ENCODE measurements around the gene EFNA3.
A peak's percentile ranks its signal among the peaks of the same experiment; 100 is the strongest.
"Not testable (repeated sequence)": the region's sequence is repeated elsewhere in the genome, so short reads cannot be mapped to it uniquely, and the experiment has no call there.

Gene EFNA3

GRCh38 chr1:155117610-155118009 lies 39.0 kb downstream of the EFNA3 start:
- no peak for DNase-seq

DNA sequence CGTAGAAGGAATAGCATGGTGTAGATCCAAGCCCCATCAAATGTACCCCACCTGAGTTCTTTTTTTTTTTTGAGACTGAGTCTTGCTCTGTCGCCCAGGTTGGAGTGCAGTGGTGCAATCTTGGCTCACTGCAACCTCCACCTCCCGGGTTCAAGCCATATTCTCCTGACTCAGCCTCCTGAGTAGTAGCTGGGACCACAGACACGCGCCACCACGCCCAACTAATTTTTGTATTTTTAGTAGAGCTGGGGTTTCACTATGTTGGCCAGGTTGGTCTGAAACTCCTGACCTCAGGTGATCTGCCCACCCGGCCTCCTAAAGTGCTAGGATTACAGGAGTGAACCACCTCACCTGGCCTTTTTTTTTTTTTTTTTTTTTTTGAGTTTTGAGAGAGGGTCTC lies 39.5 kb downstream of the EFNA3 start:
- not testable (repeated sequence) for DNase-seq

DNA sequence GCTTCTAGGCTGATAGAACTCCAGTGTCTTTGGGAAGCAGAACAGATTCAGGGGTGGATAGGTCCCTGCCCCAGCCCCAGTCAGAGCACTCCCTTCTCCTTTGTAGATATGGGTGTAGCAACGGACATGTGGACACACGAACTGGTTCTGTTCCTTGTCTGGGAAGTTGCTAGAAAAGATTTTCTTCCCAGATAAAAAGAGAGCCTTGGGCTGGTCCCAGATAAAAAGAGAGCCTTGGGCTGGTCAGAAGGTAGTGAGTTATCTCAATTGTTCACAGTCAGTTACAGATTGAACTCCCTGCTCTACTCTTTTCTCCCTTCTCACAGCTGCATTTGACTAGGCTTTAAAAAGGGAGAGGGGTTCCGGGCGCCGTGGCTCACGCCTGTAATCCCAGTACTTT lies 41.6 kb downstream of the EFNA3 start:
- DNase-seq = no peak

DNA sequence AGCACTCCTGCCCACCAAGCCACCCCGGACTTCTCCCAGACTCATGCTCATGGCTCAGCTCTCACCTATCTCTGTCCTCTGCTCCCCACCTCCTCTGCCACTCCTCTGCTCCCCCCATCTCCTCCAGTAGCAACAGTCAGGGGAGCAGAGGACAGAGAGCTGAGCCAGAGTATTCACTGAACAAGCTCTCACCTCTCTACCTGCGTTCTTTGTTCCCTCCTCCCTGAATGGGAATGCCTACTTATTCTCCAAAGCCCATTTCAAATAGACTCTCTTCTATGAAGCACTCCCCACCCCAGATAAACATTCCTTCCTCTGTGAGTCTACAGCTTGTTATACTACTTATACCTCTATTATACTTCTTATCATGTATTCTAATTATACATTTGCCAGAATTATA lies 42.6 kb downstream of the EFNA3 start:
- DNase-seq = no peak

GRCh38 chr1:155122308-155122707 lies 43.7 kb downstream of the EFNA3 start:
- DNase-seq = no peak

- no peak for DNase-seq
These were observed 45.2 kb downstream of the EFNA3 start for GRCh38 chr1:155123801-155124200.

GRCh38 chr1:155124503-155125463 lies 46.1 kb downstream of the EFNA3 start:
- DNase-seq = no peak

- DNase-seq = no peak
These were observed 46.9 kb downstream of the EFNA3 start for GRCh38 chr1:155125511-155125945.

GRCh38 chr1:155125946-155126555 lies 47.4 kb downstream of the EFNA3 start:
- no peak for DNase-seq

DNA sequence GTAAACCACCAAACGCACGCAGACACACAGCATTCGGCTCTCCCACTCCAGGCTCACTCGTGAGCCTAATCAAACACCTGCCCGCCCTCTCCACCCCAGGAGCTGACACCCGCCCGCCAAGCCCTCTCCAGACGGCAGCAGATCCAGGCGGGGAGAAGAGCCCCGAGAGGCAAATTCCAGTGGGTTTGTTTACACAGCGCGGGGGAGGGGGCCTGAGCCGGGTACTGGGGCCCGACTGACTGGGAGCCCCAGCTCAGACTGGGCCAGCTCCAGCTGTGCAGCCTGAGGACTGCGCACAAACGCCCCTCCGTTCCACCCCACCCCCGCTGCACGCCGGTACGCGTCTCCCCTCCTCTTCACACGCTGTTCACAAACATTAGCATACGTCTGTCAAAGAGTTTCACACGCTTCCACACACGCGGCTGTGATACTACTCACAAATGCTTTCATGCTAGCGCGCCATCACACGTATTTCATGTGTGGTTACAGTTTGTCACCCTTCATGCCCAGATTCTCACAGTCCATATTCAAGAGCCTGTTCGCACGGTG lies 48.0 kb downstream of the EFNA3 start:
- DNase-seq = peak; percentile 88

- DNase-seq = peak; percentile 85
These were observed 48.7 kb downstream of the EFNA3 start, which contains the start of gene EFNA1 for GRCh38 chr1:155127105-155127966. Gene EFNA1 (plus strand): TSS chr1:155127876. CDS start chr1:155127978, 102 bp downstream.

DNA sequence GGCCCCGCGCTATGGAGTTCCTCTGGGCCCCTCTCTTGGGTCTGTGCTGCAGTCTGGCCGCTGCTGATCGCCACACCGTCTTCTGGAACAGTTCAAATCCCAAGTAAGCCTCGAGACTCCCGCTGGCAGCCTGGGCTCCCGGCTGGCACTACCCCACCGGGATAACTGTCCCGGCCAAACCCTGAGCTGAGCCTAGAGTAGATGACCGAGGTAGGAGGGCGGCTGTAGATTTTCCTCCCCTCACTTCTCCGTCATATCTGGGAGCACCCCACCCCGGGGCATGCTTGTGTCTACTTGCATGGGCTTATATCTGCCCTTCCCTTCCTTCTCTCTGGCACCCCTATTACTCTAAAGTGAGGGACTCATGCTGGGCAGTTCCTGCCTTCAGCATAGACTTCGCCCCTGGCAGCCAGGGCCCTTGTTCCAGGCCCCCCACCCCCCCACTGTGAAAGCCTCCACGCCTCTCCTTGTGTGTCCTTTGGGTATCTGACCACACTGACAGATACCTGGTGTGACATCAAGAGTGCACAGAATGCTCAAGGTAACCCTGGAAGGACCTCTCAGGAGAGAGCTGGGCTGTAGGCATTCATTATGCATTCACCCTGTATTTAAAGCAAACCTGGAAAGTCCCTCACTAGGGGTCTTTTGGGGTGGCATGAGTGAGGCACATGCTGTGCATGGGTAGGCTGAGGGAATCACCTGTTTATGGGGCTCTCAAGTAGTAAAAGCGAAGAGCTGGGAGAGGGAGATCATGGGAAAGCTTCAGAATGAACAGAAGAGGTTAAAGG lies 49.5 kb downstream of the EFNA3 start:
- no peak for DNase-seq

DNA sequence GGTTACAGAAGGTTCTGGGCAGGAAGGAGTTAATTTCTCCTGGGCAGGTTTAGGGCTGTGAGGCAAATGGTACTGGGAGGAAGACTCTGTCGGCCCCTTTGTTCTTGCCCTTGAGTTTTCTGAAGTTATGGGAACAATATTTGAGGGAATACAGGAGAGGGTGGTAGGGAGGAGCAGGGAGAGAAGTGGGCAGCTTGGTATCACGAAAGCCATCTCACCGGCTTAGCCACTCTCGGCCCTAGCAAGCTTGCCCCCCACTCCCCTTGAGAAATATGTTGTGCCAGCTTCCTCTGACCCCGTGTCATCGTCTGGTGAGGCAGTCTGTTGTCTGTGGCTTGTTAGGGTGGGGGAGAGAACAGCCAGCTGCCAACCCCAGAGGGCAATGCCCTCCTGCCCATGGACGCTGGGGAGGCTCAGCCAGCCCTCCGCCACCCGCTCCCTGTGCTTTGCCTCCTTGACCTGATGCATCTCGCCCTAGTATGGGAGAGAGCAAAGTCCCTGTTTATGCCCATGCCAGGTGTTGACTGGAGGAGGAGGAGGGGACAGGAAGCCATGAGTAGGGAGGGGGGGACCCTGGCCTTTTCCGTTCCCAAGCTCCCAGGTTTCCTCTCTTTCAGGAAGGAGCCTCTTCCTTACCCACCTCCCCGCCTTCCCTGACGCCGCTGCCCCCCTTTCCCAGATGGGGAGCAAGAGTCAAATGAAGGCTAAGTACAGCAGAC lies 50.3 kb downstream of the EFNA3 start:
- no peak for DNase-seq

GRCh38 chr1:155130272-155131006 lies 51.8 kb downstream of the EFNA3 start:
- peak; percentile 68 for DNase-seq

DNA sequence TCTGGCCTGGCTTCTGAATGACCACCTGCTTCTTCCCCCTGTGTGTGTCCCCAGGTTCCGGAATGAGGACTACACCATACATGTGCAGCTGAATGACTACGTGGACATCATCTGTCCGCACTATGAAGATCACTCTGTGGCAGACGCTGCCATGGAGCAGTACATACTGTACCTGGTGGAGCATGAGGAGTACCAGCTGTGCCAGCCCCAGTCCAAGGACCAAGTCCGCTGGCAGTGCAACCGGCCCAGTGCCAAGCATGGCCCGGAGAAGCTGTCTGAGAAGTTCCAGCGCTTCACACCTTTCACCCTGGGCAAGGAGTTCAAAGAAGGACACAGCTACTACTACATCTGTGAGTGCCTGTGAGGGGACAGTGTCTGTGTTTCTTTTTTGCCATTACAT lies 52.6 kb downstream of the EFNA3 start:
- DNase-seq = no peak

DNA sequence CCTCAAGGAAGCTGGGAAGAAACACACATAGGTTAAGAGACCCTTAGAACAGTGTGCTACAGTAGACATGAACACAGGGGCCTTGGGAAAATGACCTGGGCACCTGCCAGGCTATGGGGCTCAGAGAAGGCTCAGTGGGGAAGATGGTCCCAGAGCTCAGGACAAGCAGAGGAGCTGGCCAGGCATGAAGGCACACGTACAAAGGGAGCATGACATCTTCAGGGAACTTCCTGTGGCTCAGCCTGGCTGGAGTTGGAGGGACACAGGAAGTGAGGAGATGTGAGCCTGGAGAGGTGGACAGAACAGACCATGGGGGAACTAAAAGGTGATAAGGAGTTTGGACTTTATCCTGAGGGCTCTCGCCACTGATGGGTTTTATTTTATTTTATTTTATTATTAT lies 53.2 kb downstream of the EFNA3 start:
- DNase-seq = no peak

DNA sequence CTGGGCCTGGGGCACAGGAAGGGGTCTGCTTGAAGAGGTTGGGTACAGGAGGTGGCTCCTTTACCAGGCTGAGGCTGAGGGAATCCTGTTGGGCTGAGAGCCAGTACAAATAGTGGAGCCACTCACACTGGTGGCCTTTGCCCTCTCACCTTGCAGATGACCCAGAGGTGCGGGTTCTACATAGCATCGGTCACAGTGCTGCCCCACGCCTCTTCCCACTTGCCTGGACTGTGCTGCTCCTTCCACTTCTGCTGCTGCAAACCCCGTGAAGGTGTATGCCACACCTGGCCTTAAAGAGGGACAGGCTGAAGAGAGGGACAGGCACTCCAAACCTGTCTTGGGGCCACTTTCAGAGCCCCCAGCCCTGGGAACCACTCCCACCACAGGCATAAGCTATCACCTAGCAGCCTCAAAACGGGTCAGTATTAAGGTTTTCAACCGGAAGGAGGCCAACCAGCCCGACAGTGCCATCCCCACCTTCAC lies 55.2 kb downstream of the EFNA3 start:
- no peak for DNase-seq

DNA sequence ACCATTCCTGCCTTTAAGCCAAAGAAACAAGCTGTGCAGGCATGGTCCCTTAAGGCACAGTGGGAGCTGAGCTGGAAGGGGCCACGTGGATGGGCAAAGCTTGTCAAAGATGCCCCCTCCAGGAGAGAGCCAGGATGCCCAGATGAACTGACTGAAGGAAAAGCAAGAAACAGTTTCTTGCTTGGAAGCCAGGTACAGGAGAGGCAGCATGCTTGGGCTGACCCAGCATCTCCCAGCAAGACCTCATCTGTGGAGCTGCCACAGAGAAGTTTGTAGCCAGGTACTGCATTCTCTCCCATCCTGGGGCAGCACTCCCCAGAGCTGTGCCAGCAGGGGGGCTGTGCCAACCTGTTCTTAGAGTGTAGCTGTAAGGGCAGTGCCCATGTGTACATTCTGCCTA lies 55.7 kb downstream of the EFNA3 start:
- DNase-seq = no peak

DNA sequence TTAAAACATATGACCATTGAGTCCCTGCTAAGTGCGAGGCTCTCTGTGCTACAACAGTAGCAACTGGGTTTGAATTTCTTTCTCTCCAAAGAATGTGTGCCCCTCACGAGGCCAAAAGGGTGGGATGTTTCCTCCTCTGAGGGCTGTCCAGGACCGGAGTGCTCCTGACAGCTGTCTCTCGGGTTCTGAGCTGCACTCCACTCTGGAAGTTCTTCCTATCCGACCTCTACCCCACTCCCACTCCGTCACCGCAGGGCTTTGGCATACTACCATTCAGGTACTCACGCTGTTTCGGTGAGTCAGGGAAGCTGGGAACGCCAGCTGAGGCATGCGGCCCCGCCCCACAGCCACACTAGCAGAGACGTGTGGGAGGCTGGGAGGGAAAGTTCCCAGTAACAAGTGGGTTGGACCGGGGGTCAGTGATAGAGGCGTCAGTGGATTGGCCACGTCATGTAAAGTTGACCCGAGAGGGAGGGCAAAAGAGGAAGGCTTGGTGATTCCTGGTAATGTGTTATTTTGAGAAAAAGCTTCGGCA lies 56.3 kb downstream of the EFNA3 start:
- DNase-seq = peak; percentile 82

DNA sequence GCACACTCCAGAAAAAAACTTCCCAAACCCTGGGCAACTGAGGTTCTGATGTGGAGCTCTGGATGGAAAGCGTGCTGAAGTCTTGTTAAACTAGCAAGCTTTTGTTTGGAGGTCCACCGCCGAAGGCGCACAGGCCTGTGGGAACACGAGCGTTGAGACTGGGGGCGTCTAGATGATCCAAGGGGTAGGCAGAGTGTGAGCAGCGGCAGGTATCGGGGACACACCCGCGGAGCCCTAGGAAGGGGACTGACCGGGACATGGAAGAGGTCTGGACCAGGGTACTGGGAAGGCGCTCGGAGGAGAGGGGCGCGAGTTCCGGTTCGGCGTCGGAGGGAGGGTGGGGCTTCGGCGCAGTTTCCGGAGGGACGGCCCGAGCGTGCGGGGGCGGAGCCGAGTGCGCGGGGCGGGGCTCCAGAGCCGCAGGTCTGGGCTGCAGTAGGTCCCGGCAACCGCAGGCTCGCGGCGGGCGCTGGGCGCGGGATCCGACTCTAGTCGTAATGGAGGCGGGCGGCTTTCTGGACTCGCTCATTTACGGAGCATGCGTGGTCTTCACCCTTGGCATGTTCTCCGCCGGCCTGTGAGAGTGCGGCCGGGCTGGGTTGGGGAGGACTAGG lies 56.9 kb downstream of the EFNA3 start, which contains the start of gene SLC50A1:
TSS of gene SLC50A1 (plus strand) at position 438 of the 614 bp plus-strand sequence. CDS start at position 498, 60 bp downstream.
- DNase-seq = peak; percentile 98

Data from NCI-H82 (cell line).